CD4-positive, alpha-beta T cell treated with Interleukin-17A for 4 hours (primary cell): ENCODE data around the gene RNF217.
"Not testable (repeated sequence)": the region's sequence is repeated elsewhere in the genome, so short reads cannot be mapped to it uniquely, and the experiment has no call there.

Experiments used
- DNase-seq: peaks from one replicate; pipeline ENCODE4 v3.0.0-alpha.2; 2020; ENCODE audit warnings: mixed read lengths

The RNF217 gene

GRCh38 chr6:124961777-124962638 is at the start of gene RNF217:
Gene RNF217, plus strand, starts transcription at chr6:124962437. Its CDS starts 108 bp downstream, at chr6:124962545.
- DNase-seq = no peak

GRCh38 chr6:124913056-124913455 is 49.2 kb upstream of the RNF217 start:
- no peak for DNase-seq

- no peak for DNase-seq
These were observed 44.5 kb upstream of the RNF217 start for GRCh38 chr6:124917769-124918168.

- DNase-seq = not testable (repeated sequence)
These were observed 42.5 kb upstream of the RNF217 start for GRCh38 chr6:124919703-124920102.

- DNase-seq = no peak
These were observed 37.9 kb upstream of the RNF217 start for GRCh38 chr6:124924333-124924759.

- DNase-seq = no peak
These were observed 35.8 kb upstream of the RNF217 start for GRCh38 chr6:124926435-124926834.

GRCh38 chr6:124927806-124928205 is 34.4 kb upstream of the RNF217 start:
- no peak for DNase-seq

- DNase-seq = no peak
These were observed 33.4 kb upstream of the RNF217 start for GRCh38 chr6:124928851-124929250.

GRCh38 chr6:124937645-124938044 is 24.6 kb upstream of the RNF217 start:
- DNase-seq = no peak

- DNase-seq = no peak
These were observed 21.0 kb upstream of the RNF217 start for GRCh38 chr6:124941259-124941658.

- no peak for DNase-seq
These were observed 18.6 kb upstream of the RNF217 start for GRCh38 chr6:124943658-124944057.

- no peak for DNase-seq
These were observed 14.2 kb upstream of the RNF217 start for GRCh38 chr6:124947971-124948451.

GRCh38 chr6:124949706-124950105 is 12.5 kb upstream of the RNF217 start:
- no peak for DNase-seq

- no peak for DNase-seq
These were observed 8.4 kb upstream of the RNF217 start for GRCh38 chr6:124953808-124954207.

- no peak for DNase-seq
These were observed 7.0 kb upstream of the RNF217 start for GRCh38 chr6:124955108-124955856.

GRCh38 chr6:124956018-124956417 is 6.2 kb upstream of the RNF217 start:
- no peak for DNase-seq

- DNase-seq = no peak
These were observed 4.1 kb upstream of the RNF217 start for GRCh38 chr6:124958149-124958548.

- no peak for DNase-seq
These were observed 3.4 kb upstream of the RNF217 start for GRCh38 chr6:124958759-124959354.

GRCh38 chr6:124960757-124961463 is 1.3 kb upstream of the RNF217 start:
- no peak for DNase-seq

GRCh38 chr6:124961464-124961776 is 817 bp upstream of the RNF217 start:
- DNase-seq = no peak

GRCh38 chr6:124962639-124963415 is 590 bp downstream of the RNF217 start:
- no peak for DNase-seq

- DNase-seq = no peak
These were observed 1.2 kb downstream of the RNF217 start for GRCh38 chr6:124963416-124963785.
